Panc1 (cell line): Measurements from ENCODE around the gene DCC. TPM values are rescaled to one million over a fixed set of nuclear protein-coding genes. Genes with fewer than 3 reads are reported as not detected.

Experiments used
- ATAC-seq: fragments of 200-7000 bp; cut with Tn5 transposase; 2 replicates; pipeline ENCODE4 v1.9.1; 2020; ENCODE audit warnings: mild to moderate bottlenecking, moderate library complexity
- BruUV-seq: library from RNA; stranded (reverse); fragments of 400-500 nt; replicated peaks from 2 replicates; lab custom pipeline; 2021; lab: Mats Ljungman, UMichigan
- CTCF ChIA-PET: fragments of 300-600 bp; sonication (Branson Sonifier 250); formaldehyde crosslinking; loops from one replicate; lab custom pipeline; 2022; ENCODE audit warnings: antibody characterized with exemption; lab: Charles Lee
- POLR2A ChIA-PET: fragments of 300-600 bp; sonication (Branson Sonifier 250); formaldehyde crosslinking; loops from one replicate; lab custom pipeline; 2022; ENCODE audit warnings: antibody characterized with exemption; lab: Charles Lee
- DNase-seq: peaks from one replicate; pipeline ENCODE4 v3.0.0-alpha.2; 2010; ENCODE audit warnings: low read depth, low spot score
- H3K27ac ChIP-seq: 2 replicates; pipeline ENCODE4 v1.5.1; 2011; ENCODE audit warnings: mild to moderate bottlenecking, low read length, inconsistent platforms
- H3K27me3 ChIP-seq: fragments of 200-500 bp; sonication (Bioruptor generic); 2 replicates; pipeline ENCODE4 v1.6.0; 2014; ENCODE audit warnings: low read length, inconsistent platforms; ENCODE audit not compliant: control insufficient read depth, insufficient read depth
- H3K36me3 ChIP-seq: fragments of 200-500 bp; sonication (Bioruptor generic); 2 replicates; pipeline ENCODE4 v1.5.1; 2014; ENCODE audit warnings: inconsistent platforms, mild to moderate bottlenecking, low read length, moderate library complexity; ENCODE audit not compliant: control insufficient read depth, insufficient read depth
- H3K4me1 ChIP-seq: 2 replicates; pipeline ENCODE4 v1.5.1; 2011; ENCODE audit warnings: inconsistent platforms, mild to moderate bottlenecking, low read length, moderate library complexity; ENCODE audit not compliant: control insufficient read depth, insufficient read depth
- H3K4me3 ChIP-seq, 2 experiments: 2 replicates each; pipeline ENCODE4 v1.5.1; 2011 to 2012; ENCODE audit warnings: low read depth in 2 of 2, low read length in 2 of 2, mild to moderate bottlenecking in 2 of 2, inconsistent platforms in 1 of 2, moderate library complexity in 1 of 2
- H3K9me3 ChIP-seq: fragments of 200-500 bp; sonication (Bioruptor generic); 2 replicates; pipeline ENCODE4 v1.5.1; 2014; ENCODE audit warnings: low read depth, mild to moderate bottlenecking, inconsistent platforms, low read length, moderate library complexity; ENCODE audit not compliant: control insufficient read depth, insufficient read depth
- POLR2AphosphoS5 ChIP-seq: IDR thresholded peaks from 2 replicates; pipeline ENCODE4 v1.6.1; 2012; ENCODE audit warnings: mild to moderate bottlenecking, low read depth, low read length, moderate library complexity
- SIN3A ChIP-seq: IDR thresholded peaks from 2 replicates; pipeline ENCODE4 v1.6.1; 2012; ENCODE audit warnings: low read depth, mild to moderate bottlenecking, low read length, moderate library complexity, borderline replicate concordance; ENCODE audit not compliant: insufficient read depth
- TCF7L2 ChIP-seq: IDR thresholded peaks from 2 replicates; pipeline ENCODE4 v1.6.1; 2011; ENCODE audit warnings: mild to moderate bottlenecking, low read depth, low read length, inconsistent platforms
- in situ Hi-C: cut with HindIII; loops from 2 replicates; pipeline ENCODE4 v1.10.0; 2016; ENCODE audit warnings: low sequenced_read_pairs, low pct_unique_long_range_greater_than_20kb
- intact Hi-C: fragments of 100-400 bp; cut with micrococcal nuclease; formaldehyde crosslinking; loops from one replicate; pipeline ENCODE4 v1.10.0; 2022; ENCODE audit not compliant: unreplicated experiment
- total RNA-seq: library from RNA; stranded (reverse); gene quantifications from one replicate; pipeline ENCODE4 v1.2.1, GENCODE V29; 2021; ENCODE audit not compliant: unreplicated experiment
- TF ChIP-seq, protein P1 (sequence below), 2 experiments: IDR thresholded peaks; 2 replicates each; pipeline ENCODE4 v1.6.1; 2011 to 2012; ENCODE audit warnings: low read depth in 2 of 2, control low read depth in 1 of 2, low read length in 1 of 2, mild to moderate bottlenecking in 1 of 2, moderate library complexity in 1 of 2; ENCODE audit not compliant: insufficient read depth in 1 of 2
- TF ChIP-seq, protein P2 (sequence below): fragments of 450-650 bp; IDR thresholded peaks from 2 replicates; pipeline ENCODE4 v1.5.1; 2017; ENCODE audit warnings: mild to moderate bottlenecking

Gene DCC
- total RNA-seq, 1 experiment from 2014 or later: not detected

GRCh38 chr18:52391810-52392559 is 52.0 kb downstream of the DCC start:
- TF ChIP-seq POLR2AphosphoS5 (no peak), SIN3A (no peak), TCF7L2 (no peak)
- TF ChIP-seq, protein P1, sequence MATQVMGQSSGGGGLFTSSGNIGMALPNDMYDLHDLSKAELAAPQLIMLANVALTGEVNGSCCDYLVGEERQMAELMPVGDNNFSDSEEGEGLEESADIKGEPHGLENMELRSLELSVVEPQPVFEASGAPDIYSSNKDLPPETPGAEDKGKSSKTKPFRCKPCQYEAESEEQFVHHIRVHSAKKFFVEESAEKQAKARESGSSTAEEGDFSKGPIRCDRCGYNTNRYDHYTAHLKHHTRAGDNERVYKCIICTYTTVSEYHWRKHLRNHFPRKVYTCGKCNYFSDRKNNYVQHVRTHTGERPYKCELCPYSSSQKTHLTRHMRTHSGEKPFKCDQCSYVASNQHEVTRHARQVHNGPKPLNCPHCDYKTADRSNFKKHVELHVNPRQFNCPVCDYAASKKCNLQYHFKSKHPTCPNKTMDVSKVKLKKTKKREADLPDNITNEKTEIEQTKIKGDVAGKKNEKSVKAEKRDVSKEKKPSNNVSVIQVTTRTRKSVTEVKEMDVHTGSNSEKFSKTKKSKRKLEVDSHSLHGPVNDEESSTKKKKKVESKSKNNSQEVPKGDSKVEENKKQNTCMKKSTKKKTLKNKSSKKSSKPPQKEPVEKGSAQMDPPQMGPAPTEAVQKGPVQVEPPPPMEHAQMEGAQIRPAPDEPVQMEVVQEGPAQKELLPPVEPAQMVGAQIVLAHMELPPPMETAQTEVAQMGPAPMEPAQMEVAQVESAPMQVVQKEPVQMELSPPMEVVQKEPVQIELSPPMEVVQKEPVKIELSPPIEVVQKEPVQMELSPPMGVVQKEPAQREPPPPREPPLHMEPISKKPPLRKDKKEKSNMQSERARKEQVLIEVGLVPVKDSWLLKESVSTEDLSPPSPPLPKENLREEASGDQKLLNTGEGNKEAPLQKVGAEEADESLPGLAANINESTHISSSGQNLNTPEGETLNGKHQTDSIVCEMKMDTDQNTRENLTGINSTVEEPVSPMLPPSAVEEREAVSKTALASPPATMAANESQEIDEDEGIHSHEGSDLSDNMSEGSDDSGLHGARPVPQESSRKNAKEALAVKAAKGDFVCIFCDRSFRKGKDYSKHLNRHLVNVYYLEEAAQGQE (IDR thresholded peaks at IDR 0.05; ENCODE audit: insufficient read depth in 1 of 2, low read depth in 2 of 2, low read length in 1 of 2): no peak
- TF ChIP-seq, protein P2, sequence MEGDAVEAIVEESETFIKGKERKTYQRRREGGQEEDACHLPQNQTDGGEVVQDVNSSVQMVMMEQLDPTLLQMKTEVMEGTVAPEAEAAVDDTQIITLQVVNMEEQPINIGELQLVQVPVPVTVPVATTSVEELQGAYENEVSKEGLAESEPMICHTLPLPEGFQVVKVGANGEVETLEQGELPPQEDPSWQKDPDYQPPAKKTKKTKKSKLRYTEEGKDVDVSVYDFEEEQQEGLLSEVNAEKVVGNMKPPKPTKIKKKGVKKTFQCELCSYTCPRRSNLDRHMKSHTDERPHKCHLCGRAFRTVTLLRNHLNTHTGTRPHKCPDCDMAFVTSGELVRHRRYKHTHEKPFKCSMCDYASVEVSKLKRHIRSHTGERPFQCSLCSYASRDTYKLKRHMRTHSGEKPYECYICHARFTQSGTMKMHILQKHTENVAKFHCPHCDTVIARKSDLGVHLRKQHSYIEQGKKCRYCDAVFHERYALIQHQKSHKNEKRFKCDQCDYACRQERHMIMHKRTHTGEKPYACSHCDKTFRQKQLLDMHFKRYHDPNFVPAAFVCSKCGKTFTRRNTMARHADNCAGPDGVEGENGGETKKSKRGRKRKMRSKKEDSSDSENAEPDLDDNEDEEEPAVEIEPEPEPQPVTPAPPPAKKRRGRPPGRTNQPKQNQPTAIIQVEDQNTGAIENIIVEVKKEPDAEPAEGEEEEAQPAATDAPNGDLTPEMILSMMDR: no peak
- Histone ChIP-seq H3K27ac (no peak overlapping the region), H3K4me1 (no peaks in the 10 kb centered on the region), H3K9me3 (no peaks in the 10 kb centered on the region), H3K4me3 (no peak overlapping the region), H3K27me3 (no peaks in the 10 kb centered on the region), H3K36me3 (no peaks in the 10 kb centered on the region)
- in situ Hi-C loops: no loop called here
- no peak for ATAC-seq
- ChIA-PET CTCF (no interaction called here), POLR2A (no interaction called here)
- no peak for DNase-seq
- no TSS peak for BruUV-seq
- intact Hi-C loops: no loop called here

GRCh38 chr18:52394602-52395001 is 54.6 kb downstream of the DCC start:
- Histone ChIP-seq H3K27ac (no peak overlapping the region), H3K4me1 (no peaks in the 10 kb centered on the region), H3K36me3 (no peaks in the 10 kb centered on the region), H3K27me3 (no peaks in the 10 kb centered on the region), H3K4me3 (no peak overlapping the region), H3K9me3 (no peaks in the 10 kb centered on the region)
- CTCF ChIA-PET: no interaction called here
- BruUV-seq: no TSS peak
- in situ Hi-C loops: no loop called here
- DNase-seq (no peak), ATAC-seq (no peak)
- TF ChIP-seq TCF7L2: no peak
- intact Hi-C loops: no loop called here
- POLR2A ChIA-PET: no interaction called here

DNA sequence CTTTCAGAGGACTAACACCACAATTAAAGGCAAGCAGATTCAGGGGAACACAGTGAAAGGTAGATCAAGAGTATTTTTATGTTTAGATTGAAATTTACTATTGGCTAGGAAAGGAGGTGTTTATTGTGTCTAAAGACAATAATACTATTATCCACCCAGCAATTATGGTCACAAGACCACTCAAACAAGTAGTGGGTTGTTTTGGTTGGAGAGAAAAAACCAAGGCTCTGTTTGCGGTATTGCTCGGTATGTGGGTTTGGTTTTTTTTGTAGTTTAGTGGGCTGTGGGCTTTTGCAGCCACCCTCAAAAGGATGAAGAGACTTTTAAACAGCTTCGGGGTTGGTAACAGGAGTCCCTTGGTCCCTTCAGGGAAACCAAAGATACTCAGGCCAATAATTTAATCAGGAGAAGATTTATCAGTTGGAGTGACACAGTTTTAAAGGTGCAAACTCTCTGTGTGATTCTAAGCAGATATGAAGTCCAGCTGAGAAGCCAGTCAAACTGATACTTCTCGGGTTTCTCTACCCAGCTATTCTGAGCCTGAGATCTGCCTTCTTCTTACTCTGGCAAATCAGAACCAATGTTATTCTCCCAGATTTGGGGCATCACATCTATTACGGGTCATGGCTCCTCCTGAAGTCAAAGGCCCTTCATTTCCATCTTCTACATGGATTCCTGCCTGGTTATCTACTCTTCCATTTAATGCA is 55.3 kb downstream of the DCC start:
- no peaks in the 10 kb centered on the region for H3K36me3 ChIP-seq
- TF ChIP-seq, protein P1 (IDR thresholded peaks at IDR 0.05; ENCODE audit: insufficient read depth in 1 of 2, low read depth in 2 of 2, low read length in 1 of 2): no peak
- no peak for TF ChIP-seq SIN3A
- no peak for TF ChIP-seq TCF7L2
- TF ChIP-seq, protein P2: no peak
- TF ChIP-seq POLR2AphosphoS5: no peak
- ChIA-PET POLR2A (no interaction called here), CTCF (no interaction called here)
- in situ Hi-C loops: no loop called here
- intact Hi-C loops: no loop called here
- H3K27ac ChIP-seq: no peak overlapping the region
- no TSS peak for BruUV-seq
- DNase-seq (no peak), ATAC-seq (no peak)
- no peak overlapping the region for H3K4me3 ChIP-seq
- H3K9me3 ChIP-seq: no peaks in the 10 kb centered on the region
- no peaks in the 10 kb centered on the region for H3K4me1 ChIP-seq
- H3K27me3 ChIP-seq: no peaks in the 10 kb centered on the region
